Stimulated activated CD4-positive, alpha-beta T cell treated with anti-CD3 and anti-CD28 coated beads, Interleukin-1b, Interleukin-23, amount 100 ng/mL, for 1 hour (primary cell): ENCODE measurements around the gene KIF13A.
"Not testable (repeated sequence)": the region's sequence is repeated elsewhere in the genome, so short reads cannot be mapped to it uniquely, and the experiment has no call there.

Source experiments
- DNase-seq, 2 donors: peaks; one replicate each; pipeline ENCODE4 v3.0.0-alpha.2; 2020; ENCODE audit warnings: low read depth in 2 of 2

Gene KIF13A

DNA sequence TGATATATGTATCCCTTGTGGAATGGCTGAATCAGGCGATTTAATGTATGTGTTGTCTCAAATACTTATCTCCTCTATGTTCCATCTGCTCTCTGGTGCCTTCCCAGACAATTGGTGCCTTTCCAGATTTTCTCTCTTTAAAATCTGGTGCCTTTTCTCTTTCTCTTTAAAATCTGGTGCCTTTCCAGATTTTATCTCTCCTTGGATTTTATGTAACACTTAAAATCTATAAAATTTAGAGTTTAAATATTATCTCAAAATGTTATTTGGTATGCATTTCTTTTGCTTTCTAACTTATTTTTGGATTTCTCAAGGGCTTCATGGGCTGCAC, 116.3 kb downstream of the KIF13A start:
- no peak for DNase-seq

DNA sequence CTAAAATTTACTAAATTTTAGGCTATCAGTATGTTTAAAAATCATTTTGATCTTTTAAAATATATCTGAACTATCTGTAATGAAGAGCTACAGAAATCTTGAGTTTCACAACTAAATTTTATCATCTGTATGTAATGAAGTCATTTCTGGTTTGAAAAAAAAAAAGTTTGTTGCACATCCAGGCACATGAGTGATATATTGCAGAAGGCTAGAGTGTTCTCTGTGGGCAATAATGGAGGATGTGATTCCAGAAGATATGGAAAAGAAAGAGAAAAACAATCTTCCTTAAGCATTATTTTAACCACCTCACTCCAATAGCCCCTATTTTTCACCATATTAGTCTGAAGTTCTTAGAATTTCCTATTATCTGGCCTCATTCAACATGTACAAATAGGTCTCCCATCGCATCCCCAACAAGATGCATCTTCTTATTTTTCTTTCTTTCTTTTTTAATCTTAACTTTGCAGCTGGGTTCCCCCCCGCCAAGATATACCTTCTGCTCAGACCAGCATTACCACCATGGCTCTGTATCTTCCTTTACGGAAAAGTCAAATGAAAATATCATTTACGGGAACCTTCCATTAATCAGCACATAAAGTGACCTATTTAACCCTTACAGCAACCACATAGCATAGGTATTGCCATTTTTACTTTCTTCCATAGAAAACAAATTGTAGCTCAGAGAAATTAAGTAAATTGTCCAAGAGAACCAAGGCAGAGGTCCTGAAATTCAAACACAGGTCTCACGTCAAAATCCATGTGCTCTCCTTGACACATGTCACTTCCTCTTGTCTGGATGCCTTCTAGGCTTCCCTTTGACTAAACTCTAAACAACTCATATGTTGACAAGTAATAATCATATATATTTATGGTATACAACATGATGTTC, 116.9 kb downstream of the KIF13A start:
- no peak for DNase-seq

DNA sequence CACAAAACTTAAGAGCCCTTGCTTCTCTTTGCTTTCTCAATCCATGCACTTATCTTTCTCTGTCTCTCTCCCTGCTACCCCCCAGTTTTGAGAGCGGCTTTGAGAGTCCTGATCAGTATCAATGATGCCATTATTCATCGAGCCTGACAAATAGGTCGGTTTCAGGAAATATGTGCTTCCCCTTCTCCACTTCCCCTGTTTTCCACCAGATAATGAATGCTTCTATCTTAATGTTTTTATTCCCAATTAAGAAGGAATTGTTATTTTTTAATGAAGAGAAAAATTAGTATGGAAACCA, 117.7 kb downstream of the KIF13A start:
- no peak for DNase-seq

DNA sequence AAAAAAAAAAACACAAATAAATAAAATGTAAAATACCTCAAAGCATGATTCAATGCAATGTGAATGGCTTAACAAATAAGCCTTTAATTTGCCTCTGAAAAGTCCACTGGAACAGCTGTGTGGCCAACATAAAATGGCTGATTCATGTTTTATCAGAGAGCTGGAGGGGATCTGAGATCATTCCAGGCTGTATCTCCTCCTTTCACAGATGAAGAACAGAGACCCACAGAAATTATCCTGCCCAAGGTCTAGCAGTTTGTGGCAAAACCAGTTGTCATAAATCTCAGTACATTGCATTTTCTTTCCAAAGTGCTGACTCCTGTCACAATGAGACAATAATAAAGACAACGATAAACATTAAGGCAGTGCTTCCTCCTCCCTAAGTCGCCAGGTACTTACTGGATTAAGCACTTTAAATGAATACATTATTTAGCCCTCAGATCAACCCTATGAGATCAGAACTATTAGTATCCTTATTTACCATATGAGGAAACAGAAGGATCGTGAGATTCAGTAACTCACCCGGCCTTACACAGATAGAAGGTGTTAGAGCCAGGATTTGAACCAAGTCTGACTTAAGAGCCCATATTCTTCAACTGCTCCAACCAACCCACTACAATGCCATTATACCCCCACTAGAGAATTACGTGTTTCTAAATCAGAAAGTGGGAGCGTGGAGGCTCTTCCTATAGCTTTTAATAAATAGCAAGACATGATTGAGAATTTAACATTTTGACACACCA, 118.3 kb downstream of the KIF13A start:
- no peak for DNase-seq

DNA sequence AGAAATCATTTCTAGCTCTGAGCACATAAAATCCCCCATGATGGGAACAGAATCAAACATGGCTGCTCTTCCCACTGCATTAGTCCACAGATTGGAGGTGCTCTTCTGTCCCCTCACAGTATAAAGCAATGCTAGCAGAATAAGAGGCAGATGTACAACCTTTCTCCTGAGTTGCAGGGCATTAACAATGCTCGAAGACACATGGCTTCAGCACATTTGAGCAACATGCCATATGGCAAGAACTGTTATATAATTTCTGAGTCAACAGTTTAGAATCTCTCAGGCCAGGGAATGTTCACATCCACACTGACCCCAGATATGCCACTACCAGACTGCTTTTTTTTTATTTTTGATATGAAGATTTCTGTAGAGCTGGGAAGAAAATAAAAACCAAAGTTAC, 119.6 kb downstream of the KIF13A start:
- DNase-seq = no peak

DNA sequence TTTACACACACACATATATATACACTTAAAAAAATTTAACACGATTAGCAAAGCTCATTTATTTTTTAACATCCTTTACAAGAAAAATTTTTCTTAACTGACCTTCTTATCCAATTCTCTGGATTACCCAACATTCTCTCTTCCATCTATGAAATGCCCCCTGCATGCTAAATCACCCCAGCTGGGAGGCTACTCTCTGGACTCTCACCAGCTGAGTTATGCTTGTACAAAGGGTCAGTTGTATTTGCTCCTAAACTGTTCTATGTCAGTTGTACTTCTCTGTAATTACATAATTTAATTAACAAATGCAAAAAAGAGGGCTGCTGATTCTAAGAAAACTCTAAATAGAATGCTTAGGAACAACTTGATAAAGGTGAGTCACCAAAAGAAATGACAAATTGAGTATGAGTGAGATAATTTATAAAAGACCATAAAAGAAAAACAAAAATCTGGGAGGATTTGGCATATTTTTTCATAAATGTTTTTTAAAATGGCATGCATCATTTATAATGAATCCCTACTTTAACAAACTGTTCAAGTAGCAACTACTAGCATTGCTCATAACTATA, 120.5 kb downstream of the KIF13A start:
- DNase-seq = no peak

DNA sequence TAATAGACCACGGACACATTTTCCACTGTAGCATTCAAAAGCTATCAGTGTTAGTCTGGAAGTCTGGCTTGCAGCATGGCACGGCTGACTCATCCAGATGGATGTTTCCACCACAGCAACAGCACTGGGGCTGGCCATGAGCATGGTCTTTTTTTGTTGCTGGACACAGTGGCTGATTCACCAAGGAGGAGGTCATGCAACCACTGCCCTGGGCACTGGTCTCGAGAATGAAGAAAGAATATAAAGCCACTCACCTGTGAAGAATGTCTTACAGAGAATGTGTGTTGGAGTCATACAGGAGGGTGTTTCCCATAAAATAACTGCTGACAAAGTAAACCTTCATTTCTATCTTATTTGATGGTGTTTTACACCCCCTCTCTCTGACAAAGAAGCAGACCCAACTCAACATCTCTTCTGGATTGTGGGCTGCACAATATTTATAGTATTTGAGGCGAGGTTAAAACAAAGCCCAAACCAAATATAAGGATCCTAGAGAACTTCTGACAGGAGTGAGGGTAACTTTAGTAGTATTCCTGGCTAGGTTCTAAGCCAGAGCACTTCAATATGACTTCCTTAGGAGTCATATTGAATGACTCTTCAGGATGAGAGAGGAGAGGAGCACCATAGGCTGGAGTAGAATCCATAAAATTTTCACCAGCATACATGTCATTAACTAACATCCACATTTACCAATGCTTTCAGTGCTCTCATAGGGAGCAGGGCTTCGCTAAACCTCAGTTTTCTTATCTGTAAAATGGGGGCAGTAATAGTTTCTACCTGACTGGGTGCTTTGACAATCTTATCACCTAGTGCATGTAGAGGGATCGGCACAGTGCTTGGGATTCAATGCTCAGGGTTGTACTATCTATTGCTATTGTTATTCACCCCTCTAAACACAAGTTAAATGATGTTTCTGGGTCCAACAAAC, 121.4 kb downstream of the KIF13A start:
- DNase-seq = no peak

DNA sequence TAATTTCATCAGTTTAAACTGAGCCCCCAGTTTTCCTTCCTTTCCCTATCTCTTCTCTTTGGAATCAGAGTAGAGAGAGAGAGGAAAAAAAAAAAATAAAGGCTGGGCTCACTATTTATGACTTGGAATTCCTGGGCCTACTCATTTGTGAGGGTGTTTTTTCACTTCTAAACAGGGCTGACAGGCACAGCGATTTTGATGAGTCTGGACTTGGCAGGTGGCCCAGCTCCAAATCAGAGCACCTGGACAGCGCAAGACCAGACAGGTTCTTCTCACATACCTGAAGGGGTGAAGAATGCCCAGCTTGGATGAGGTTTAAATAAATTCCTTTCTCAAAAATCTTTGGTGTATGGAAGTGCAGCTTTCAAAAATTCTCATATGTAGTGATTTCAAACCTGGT, 122.2 kb downstream of the KIF13A start:
- no peak for DNase-seq

DNA sequence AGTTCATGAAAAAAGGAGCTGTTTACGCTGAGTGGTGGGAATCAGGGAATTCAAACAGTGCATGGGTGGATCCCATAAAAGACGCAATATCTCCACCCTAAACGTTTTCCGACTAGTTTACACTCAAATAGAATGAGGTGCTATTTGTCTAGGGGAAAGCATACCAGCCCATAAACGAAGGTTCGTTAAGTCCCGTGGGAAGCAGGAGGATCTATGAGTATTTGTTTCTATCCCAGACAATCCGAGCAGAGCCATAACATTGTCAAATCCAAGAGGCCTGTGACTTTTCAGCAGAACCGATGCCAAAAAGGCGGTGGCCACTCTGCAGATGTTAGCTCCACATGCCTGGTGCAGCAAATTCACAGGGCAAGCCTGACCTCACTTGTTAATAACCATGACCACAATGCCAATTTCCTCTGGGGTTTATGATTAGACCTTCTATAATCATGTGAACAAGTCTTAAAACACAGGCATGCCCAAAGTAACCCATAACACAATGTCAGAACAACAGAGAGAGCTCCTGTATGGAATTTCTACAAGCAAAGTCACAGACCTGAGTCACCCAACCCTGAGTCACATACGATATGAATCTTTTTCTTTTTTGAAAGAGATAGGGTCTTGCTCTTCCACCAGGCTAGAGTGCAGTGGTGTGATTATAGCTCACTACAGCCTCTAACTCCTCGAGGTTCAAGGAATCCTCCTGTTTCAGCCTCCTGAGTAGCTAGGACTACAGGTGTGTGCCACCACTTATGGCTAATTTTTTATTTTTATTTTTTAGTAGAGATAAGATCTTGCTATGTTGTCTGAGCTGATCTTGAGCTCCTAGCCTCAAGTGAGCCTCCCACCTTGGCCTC, 123.3 kb downstream of the KIF13A start:
- no peak for DNase-seq

DNA sequence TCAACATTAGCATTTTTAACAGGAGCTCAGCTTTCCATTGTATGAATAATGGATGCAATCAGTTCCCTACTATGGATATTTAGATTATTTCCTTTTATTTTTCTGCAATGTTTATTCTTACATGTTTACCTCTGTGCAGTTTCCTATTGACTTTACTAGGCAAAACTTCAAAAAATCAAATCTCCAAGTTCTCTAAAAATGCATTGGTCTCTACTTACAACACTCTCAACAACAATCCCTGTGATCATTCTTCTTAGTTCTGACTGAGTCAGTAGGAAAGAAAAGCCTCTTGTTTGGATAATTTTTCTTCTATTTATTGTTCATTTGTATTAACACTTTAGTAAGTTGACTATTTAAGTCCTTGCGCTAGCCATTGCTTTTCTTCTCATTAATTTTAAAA, 126.1 kb downstream of the KIF13A start:
- DNase-seq = no peak

DNA sequence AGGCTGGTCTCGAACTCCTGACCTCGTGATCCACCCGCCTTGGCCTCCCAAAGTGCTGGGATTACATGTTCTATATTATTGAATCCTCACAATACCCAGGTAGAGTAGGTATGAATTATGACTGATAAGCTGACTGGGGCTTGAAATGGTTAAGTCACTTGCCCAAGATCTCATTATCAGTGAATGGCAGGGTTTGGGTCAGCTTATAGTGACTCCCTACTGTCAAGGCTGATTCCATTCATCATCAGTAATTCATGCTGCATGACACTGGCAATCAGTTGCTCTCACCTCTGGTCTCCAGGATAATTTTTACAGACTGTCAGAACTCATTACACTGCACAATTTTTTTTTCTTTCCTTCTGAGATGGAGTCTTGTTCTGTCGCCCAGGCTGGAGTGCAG, 127.6 kb downstream of the KIF13A start:
- DNase-seq = no peak

DNA sequence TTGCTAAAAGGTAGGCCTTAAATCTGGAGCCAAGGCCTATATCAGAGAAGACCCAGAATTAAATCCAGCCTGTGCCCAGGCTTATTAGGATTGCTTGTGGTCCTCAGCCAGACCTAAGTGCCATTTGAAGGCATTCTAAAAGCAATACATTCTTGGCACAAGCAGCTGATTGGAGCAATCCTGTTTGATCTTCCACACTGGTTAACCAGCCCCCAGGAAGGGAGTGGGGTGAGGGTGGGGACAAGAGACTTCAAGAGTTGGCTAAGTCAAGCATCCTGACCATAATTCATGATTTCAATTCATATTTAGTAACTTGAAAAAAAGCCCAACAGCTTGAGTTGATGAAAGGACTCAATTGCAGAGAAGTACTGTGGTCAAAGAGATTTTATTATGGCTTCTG, 128.9 kb downstream of the KIF13A start:
- DNase-seq = no peak

DNA sequence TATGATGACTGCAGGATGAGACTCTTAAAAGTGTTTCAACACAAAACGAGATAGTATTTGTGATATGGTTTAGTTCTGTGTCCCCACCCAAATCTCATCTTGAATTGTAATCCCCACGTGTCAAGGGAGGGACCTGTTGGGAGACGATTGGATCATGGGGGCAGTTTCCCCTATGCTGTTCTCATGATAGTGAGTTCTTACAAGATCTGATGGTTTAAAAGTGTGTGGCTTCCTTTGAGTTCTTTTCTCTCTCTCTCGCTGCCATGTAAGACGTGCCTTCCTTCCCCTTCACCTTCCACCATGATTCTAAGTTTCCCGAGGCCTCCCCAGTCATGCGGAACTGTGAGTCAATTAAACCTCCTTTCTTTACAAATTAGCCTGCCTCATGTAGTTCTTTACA, 130.2 kb downstream of the KIF13A start:
- not testable (repeated sequence) for DNase-seq

DNA sequence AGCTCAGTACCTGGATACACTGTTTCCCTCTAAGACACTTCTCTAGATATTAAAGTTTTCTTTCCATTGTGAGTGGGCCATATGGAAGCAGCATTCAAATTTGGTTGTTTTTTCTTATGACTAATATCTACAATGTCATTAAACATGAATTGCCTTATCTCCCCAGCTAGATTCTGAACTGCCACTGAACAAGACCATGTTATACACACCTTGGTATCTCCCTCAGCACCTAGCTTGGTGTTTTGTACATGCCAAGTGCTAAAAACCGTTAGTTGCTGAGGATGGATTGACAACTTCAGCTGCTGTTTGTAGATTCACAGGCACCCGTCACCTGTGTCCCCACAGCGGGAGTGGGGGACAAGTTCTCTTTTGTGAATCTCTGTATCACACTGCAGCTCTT, 131.1 kb downstream of the KIF13A start:
- DNase-seq = no peak

DNA sequence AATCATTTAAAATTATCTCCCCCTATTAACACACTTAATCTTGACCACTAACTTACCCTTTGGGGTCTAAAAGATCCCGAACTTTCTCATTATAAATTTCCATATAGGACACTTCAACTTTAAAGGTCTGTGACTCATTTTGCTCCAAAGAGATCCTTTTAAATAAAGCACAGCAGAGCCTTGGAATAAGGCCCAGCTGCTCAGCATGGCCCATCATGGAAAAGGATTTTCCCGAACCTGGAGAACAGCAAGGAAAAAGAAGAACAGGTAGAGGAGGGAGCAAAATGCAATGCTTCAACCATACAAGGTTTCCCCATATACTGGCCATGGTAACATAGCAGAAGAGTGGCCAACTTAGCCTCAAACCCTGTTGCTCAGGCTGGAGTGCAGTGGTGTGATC, 132.1 kb downstream of the KIF13A start:
- DNase-seq = no peak

DNA sequence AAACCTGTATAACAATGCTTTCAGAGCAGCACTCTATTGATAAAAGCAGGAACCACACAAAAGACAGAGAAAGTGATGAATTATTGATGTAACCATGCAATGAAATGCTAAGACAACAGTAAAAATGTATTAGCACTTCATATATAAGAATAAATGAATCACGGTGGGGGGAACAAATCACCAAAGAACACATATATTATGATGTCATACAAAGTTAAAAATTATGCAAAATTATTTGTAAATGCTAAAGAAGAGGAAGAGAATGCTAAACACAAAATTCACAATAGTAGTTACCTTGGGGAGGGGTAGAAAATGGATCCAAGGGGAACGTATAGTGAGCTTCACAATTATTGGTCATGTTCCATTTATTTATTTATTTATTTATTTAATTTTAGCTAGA, 133.9 kb downstream of the KIF13A start:
- no peak for DNase-seq

DNA sequence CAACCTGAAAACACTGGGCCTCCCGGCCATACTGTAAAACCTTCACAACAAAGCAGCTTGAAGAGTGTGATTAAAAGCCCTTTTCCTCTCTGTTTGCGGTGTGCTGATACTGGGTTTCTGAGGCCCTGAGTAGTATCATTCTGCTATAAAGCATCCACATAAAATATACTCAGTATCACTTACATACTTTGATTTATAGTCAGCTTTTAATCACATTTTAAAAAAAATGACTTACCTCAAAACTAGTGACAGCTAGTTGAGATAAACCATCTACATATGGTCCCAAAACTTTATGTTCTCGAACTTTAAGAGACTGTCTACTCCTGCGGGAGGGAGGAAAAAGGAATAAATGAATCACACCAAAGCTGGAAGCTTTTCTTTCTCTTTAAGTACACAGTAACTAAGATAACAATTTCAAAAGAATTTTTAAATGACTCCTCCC, 135.7 kb downstream of the KIF13A start:
- no peak for DNase-seq

DNA sequence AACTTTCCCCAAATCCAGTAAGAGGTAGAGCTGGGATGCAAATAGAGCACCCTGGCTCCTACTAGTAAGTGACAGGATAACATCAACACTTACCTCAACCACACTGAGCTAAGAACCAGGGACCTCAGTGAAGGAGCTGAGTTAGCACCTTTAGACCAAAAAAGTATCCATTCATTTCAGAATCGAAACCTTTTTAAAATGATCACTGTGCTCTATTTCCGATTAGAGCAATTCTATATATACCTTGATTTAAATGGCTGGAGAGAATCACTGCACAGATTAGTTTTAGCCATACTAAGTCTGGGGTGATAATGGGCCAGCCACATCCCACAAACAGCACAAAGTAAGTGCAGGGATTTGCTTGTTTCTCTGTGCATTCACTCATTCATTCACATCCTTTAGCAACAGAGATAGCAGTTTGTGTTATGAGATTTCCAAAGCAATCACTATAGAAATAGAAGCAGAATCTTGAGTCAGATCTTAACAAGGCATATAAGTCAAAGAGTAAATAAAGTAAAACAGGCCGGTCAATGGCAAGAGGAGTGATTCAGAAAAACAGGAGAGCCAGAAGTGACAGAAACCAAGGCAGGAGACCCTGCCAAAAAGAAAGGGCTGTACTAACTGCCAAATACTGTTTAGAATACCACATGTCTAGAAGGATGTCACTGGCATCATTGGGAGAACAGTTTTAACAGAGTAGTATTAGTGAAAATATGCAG, 136.3 kb downstream of the KIF13A start:
- no peak for DNase-seq

DNA sequence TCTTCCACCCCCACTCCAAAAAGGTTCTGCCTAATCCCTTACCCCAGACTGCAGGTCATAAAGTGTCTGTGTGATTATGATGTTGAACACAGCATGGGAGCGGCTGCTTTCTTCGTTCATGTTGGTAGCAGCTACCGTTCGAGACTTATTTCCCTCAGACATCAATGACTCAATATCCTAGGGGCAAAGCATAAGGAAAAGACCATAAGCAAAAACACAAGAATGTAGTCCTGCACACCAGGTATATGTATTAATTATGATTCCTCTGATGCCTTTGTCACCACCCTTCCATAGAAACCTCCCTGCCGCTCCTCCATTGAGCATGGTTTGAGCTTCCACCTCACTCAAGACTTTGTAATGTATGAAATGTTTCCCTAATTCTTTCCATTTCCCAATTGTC, 137.2 kb downstream of the KIF13A start:
- no peak for DNase-seq

DNA sequence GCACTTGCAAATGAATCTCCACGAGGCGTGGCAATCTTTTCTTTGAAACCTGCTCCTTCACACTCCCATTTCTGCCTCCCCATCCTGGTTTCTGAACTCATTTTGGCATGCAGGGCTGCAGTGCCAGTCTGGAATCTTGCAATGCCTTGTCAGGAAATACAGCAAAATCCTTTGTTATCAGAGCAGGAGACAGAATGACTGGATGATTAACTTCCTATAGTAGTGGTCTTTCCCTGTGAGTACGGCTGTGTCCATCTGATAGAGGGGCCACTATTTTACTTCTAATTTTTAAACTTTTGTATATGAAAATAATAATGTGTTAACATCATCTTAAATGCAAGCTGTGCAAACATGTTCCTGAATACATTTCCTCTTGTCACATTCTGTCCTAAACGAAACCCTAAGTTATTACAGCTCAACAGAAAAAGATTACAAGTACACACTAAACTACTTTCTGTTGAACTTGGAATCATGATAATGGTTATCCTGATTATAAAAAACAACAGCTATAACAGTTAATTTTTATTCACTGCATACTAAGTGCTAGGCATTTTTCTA, 140.2 kb downstream of the KIF13A start:
- no peak for DNase-seq
